OCI-LY7 (cell line): Measurements from ENCODE around the gene MKRN3. TPM values are rescaled to one million over a fixed set of nuclear protein-coding genes. Genes with fewer than 3 reads are reported as not detected.

Experiments used
- BruUV-seq: library from RNA; stranded (reverse); fragments of 400-500 nt; replicated peaks from 2 replicates; lab custom pipeline; 2021; lab: Mats Ljungman, UMichigan
- CTCF ChIA-PET: fragments of 300-600 bp; sonication (Branson Sonifier 250); formaldehyde crosslinking; loops from one replicate; lab custom pipeline; 2022; ENCODE audit warnings: antibody characterized with exemption; ENCODE audit not compliant: unreplicated experiment; lab: Charles Lee
- POLR2A ChIA-PET: fragments of 300-600 bp; sonication (Branson Sonifier 250); formaldehyde crosslinking; loops from one replicate; lab custom pipeline; 2022; ENCODE audit warnings: antibody characterized with exemption; lab: Charles Lee
- DNase-seq: peaks from one replicate; pipeline ENCODE4 v3.0.0-alpha.2; 2015; ENCODE audit warnings: low spot score
- H2AFZ ChIP-seq: fragments of 200-600 bp; sonication (generic), shearing (Covaris generic); 2 replicates; pipeline ENCODE4 v1.6.1; 2014; ENCODE audit warnings: mild to moderate bottlenecking, antibody characterized with exemption, low read length, moderate library complexity
- H3K27ac ChIP-seq: fragments of 200-600 bp; sonication (generic); 2 replicates; pipeline ENCODE4 v1.5.1; 2014; ENCODE audit warnings: mixed run types, low read depth, mild to moderate bottlenecking, moderate library complexity, low read length, inconsistent platforms; ENCODE audit not compliant: poor library complexity, severe bottlenecking
- H3K36me3 ChIP-seq: fragments of 200-600 bp; sonication (generic); 2 replicates; pipeline ENCODE4 v1.6.1; 2014; ENCODE audit warnings: mild to moderate bottlenecking, antibody characterized with exemption, low read length, moderate library complexity, mixed read lengths; ENCODE audit not compliant: insufficient read depth
- H3K4me1 ChIP-seq: fragments of 200-600 bp; sonication (generic); 2 replicates; pipeline ENCODE4 v1.5.1; 2014; ENCODE audit warnings: mild to moderate bottlenecking, low read length; ENCODE audit not compliant: insufficient read depth, poor library complexity, severe bottlenecking
- H3K4me2 ChIP-seq: fragments of 200-600 bp; sonication (generic); 2 replicates; pipeline ENCODE4 v1.6.1; 2014; ENCODE audit warnings: mild to moderate bottlenecking, low read length
- H3K4me3 ChIP-seq: fragments of 200-600 bp; sonication (generic); 2 replicates; pipeline ENCODE4 v1.5.1; 2014; ENCODE audit warnings: mild to moderate bottlenecking, low read depth, low read length; ENCODE audit not compliant: poor library complexity, severe bottlenecking
- H3K79me2 ChIP-seq: fragments of 200-600 bp; sonication (generic); 2 replicates; pipeline ENCODE4 v1.6.1; 2016; ENCODE audit warnings: low read depth, mild to moderate bottlenecking, low read length, moderate library complexity, mixed read lengths; ENCODE audit not compliant: insufficient read depth
- H3K9me2 ChIP-seq: fragments of 200-600 bp; sonication (generic); 2 replicates; pipeline ENCODE4 v1.6.1; 2016; ENCODE audit warnings: mild to moderate bottlenecking, low read length, mixed read lengths; ENCODE audit not compliant: insufficient read depth
- H3K9me3 ChIP-seq: fragments of 200-600 bp; sonication (generic); 2 replicates; pipeline ENCODE4 v1.6.1; 2014; ENCODE audit warnings: mild to moderate bottlenecking, mixed run types, low read length, mixed read lengths
- H4K20me1 ChIP-seq: fragments of 200-600 bp; sonication (generic); 2 replicates; pipeline ENCODE4 v1.6.1; 2014; ENCODE audit warnings: mild to moderate bottlenecking, antibody characterized with exemption, low read length, moderate library complexity, mixed read lengths; ENCODE audit not compliant: insufficient read depth
- EZH2phosphoT487 ChIP-seq: fragments of 200-600 bp; sonication (generic); IDR thresholded peaks from 2 replicates; pipeline ENCODE4 v1.6.1; 2018; ENCODE audit warnings: low read depth, borderline replicate concordance, mild to moderate bottlenecking, mixed run types, antibody characterized with exemption, low read length, moderate library complexity, mixed read lengths
- intact Hi-C: fragments of 100-400 bp; cut with micrococcal nuclease; formaldehyde crosslinking; loops from one replicate; pipeline ENCODE4 v1.10.0; 2022; ENCODE audit not compliant: unreplicated experiment
- microRNA-seq: library from miRNA; unstranded; fragments of <30 nt; microRNA quantifications from one replicate; pipeline ENCODE4 v1.2.0, GENCODE V29; 2022; ENCODE audit warnings: borderline replicate concordance
- small RNA-seq: library from RNA; depleted of rRNA; stranded (forward); fragments of <200 nt; gene quantifications from one replicate; pipeline ENCODE3, GENCODE V24; 2014
- total RNA-seq, 2 experiments: library from RNA; depleted of rRNA in 1 of 2; stranded (reverse); fragments of >200 nt in 1 of 2; shearing (Covaris generic) in 1 of 2; gene quantifications; 2 replicates each; pipeline ENCODE4 v1.2.3, GENCODE V29; 2014 to 2022
- TF ChIP-seq, protein P1 (sequence below): fragments of 200-600 bp; sonication (generic); conservative IDR thresholded peaks from 2 replicates; pipeline ENCODE4 v1.5.1; 2014; ENCODE audit warnings: mild to moderate bottlenecking, antibody characterized with exemption, low read length, moderate library complexity, mixed read lengths

Gene MKRN3
- total RNA-seq, 2 experiments from 2014 or later: not detected

DNA sequence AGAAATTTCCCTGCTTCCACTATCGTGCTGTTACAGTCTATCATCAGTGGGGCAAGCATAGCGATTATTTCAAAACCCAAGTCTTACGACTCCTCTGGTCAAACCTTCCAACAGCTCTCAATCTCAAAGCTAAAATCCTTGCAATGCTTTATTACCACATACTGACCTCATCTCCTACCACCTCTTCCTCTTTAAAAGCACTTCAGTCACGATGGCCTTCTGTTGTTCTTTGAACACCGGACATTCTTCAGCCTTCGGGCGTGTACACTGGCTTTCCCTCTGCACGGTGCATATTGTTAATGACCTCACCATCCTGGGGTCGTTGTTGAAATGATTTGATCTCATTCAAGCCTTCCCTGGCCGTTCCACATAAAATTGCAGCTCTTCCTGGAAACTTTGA lies 51.1 kb downstream of the MKRN3 start:
- CTCF ChIA-PET: no interaction called here

More for the DNA sequence above, 51.1 kb downstream of the MKRN3 start:
- BruUV-seq: no TSS peak
- Histone ChIP-seq H4K20me1 (no peaks in the 10 kb centered on the region), H3K9me2 (no peaks in the 10 kb centered on the region), H3K4me3 (no peak overlapping the region), H3K27ac (no peak overlapping the region), H3K9me3 (peaks cover 4% of the 10 kb centered on the region; the same call in 1 of the 2 replicates), H3K79me2 (no peaks in the 10 kb centered on the region), H3K4me2 (no peak overlapping the region), H3K36me3 (no peaks in the 10 kb centered on the region), H2AFZ (no peak overlapping the region), H3K4me1 (no peaks in the 10 kb centered on the region)
- TF ChIP-seq, protein P1, sequence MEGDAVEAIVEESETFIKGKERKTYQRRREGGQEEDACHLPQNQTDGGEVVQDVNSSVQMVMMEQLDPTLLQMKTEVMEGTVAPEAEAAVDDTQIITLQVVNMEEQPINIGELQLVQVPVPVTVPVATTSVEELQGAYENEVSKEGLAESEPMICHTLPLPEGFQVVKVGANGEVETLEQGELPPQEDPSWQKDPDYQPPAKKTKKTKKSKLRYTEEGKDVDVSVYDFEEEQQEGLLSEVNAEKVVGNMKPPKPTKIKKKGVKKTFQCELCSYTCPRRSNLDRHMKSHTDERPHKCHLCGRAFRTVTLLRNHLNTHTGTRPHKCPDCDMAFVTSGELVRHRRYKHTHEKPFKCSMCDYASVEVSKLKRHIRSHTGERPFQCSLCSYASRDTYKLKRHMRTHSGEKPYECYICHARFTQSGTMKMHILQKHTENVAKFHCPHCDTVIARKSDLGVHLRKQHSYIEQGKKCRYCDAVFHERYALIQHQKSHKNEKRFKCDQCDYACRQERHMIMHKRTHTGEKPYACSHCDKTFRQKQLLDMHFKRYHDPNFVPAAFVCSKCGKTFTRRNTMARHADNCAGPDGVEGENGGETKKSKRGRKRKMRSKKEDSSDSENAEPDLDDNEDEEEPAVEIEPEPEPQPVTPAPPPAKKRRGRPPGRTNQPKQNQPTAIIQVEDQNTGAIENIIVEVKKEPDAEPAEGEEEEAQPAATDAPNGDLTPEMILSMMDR: no peak
- no peak for TF ChIP-seq EZH2phosphoT487
- intact Hi-C loops: no loop called here
- DNase-seq: no peak
- POLR2A ChIA-PET: interaction anchor here (0.7 kb wide), 1 partner anchor 865 kb away, joined by 3 read pairs; no protein-coding TSS in a partner anchor

Small RNA genes within 50 kb of the gene (microRNA-seq; reads per million reads assigned to microRNA genes)
- gene MIR4508: not detected

Small RNA genes within 50 kb of the gene (small RNA-seq; reads per million reads assigned to genes)
- gene MIR4508: not detected

Other genes starting within 250 kb of the MKRN3 start
- gene GOLGA6L26, start 231.5 kb upstream of the MKRN3 start, total RNA-seq (2014; rRNA removed; shearing (Covaris generic)): not detected in 2 replicates
- gene GOLGA6L26, start 231.5 kb upstream of the MKRN3 start, total RNA-seq (2022): not detected in 2 replicates
- not detected in 2 replicates for gene GOLGA8S, start 210.9 kb upstream of the MKRN3 start, total RNA-seq (2014; rRNA removed; shearing (Covaris generic))
- 0.09 and 0.10 TPM in 2 replicates for gene GOLGA8S, start 210.9 kb upstream of the MKRN3 start, total RNA-seq (2022)
- not detected in 2 replicates for gene GOLGA6L2, start 118.4 kb upstream of the MKRN3 start, total RNA-seq (2014; rRNA removed; shearing (Covaris generic))
- gene GOLGA6L2, start 118.4 kb upstream of the MKRN3 start, total RNA-seq (2022): not detected in 2 replicates
- gene MAGEL2, start 82.2 kb downstream of the MKRN3 start, total RNA-seq (2014; rRNA removed; shearing (Covaris generic)): not detected in 2 replicates
- not detected in 2 replicates for gene MAGEL2, start 82.2 kb downstream of the MKRN3 start, total RNA-seq (2022)
- not detected in 2 replicates for gene NDN, start 121.6 kb downstream of the MKRN3 start, total RNA-seq (2014; rRNA removed; shearing (Covaris generic))
- gene NDN, start 121.6 kb downstream of the MKRN3 start, total RNA-seq (2022): not detected in 2 replicates